ENCODE results near the gene GALNT16. TPM values are rescaled to one million over a fixed set of nuclear protein-coding genes. Genes with fewer than 3 reads are reported as not detected.
"Not testable (repeated sequence)": the region's sequence is repeated elsewhere in the genome, so short reads cannot be mapped to it uniquely, and the experiment has no call there.

The GALNT16 gene
- total RNA-seq, 3 donors from 2014 or later: 0.87 to 6.4 (median 1.8) TPM

DNA sequence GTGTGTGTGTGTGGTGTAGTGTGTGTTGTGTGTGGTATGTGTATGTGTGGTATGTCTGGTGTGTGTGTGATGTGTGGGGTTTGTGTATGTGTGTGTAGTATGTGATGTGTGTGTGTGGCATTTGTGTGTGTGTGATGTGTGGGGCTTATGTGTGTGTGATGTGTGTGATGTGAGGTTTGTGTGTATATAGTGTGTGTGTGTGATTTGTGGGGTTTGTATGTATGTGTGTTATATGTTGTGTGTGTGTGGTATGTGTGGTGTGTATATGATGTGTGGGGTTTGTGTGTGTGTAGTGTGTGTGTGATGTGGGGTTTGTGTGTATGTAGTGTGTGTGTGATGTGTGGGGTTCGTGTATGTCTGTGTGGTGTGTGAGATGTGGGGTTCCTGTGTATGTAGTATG lies 9.4 kb downstream of the GALNT16 start:
- intact Hi-C loops (cut with DNase I, micrococcal nuclease): no loop called here
- H3K4me3 ChIP-seq: no peak overlapping the region
- DNase-seq (no peak), ATAC-seq (no peak)
- no peaks in the 10 kb centered on the region for H3K4me1 ChIP-seq (ENCODE audit: low read depth)
- H3K9me3 ChIP-seq: no peaks in the 10 kb centered on the region
- no peaks in the 10 kb centered on the region for H3K36me3 ChIP-seq (ENCODE audit: low read depth)
- TF ChIP-seq, protein P1, sequence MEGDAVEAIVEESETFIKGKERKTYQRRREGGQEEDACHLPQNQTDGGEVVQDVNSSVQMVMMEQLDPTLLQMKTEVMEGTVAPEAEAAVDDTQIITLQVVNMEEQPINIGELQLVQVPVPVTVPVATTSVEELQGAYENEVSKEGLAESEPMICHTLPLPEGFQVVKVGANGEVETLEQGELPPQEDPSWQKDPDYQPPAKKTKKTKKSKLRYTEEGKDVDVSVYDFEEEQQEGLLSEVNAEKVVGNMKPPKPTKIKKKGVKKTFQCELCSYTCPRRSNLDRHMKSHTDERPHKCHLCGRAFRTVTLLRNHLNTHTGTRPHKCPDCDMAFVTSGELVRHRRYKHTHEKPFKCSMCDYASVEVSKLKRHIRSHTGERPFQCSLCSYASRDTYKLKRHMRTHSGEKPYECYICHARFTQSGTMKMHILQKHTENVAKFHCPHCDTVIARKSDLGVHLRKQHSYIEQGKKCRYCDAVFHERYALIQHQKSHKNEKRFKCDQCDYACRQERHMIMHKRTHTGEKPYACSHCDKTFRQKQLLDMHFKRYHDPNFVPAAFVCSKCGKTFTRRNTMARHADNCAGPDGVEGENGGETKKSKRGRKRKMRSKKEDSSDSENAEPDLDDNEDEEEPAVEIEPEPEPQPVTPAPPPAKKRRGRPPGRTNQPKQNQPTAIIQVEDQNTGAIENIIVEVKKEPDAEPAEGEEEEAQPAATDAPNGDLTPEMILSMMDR (IDR thresholded peaks at IDR 0.05): no peak

GRCh38 chr14:69270097-69270496 lies 10.1 kb downstream of the GALNT16 start:
- TF ChIP-seq, protein P1 (IDR thresholded peaks at IDR 0.05): no peak
- intact Hi-C loops (cut with DNase I, micrococcal nuclease): no loop called here
- Histone ChIP-seq H3K4me1 (ENCODE audit: low read depth) (no peaks in the 10 kb centered on the region), H3K36me3 (ENCODE audit: low read depth) (no peaks in the 10 kb centered on the region), H3K4me3 (no peak overlapping the region), H3K9me3 (no peaks in the 10 kb centered on the region)
- no peak for DNase-seq
- ATAC-seq: no peak

DNA sequence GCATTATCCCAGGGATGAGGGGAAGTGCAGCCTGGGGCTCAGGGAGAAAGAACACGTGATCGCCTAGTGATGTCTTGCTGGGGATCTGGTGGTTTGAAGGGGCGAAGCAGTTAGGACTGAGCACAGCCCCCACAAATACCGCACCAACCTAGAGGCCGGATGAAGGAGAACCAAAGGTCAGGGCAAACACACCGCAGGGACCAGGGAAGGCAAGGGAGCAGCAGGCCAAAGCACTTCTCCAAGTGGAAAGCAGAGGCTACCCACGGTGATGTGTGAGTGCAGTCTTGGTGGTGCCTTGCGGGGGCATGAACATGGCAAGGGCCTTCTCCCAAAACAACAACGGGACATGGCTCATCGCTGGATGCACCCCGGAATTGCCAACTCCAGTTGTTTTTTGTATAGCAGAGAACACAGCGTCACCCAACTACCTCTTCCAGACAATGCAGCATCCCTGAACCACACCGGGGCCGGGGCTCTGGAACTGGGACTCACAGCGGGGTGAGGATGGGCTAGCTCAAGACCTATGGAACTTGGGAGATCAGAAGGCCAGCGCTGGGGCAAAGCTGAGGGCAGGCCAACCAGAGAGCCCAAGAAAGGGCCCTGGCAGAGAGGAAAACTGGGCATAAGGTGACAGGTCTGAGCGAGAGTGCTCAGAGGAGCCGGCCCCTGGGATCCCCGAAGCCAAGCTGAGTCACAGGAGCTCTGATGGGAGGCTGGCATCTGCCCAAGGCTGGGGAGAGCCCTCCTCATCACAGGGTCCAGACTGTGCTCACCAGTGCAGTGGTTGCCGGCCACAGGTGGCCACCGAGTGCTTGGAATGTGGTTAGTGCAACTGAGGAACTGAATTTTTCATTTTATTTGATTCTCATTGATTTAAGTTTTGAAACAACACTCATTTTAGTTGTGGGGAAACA lies 11.1 kb downstream of the GALNT16 start:
- intact Hi-C loops (cut with DNase I, micrococcal nuclease): no loop called here
- Histone ChIP-seq H3K9me3 (no peaks in the 10 kb centered on the region), H3K4me1 (ENCODE audit: low read depth) (no peaks in the 10 kb centered on the region), H3K36me3 (ENCODE audit: low read depth) (no peaks in the 10 kb centered on the region), H3K4me3 (no peak overlapping the region)
- TF ChIP-seq, protein P1 (IDR thresholded peaks at IDR 0.05): no peak
- ATAC-seq (no peak), DNase-seq (no peak)

- no peaks in the 10 kb centered on the region for H3K9me3 ChIP-seq
- TF ChIP-seq, protein P1 (IDR thresholded peaks at IDR 0.05): no peak
- ATAC-seq: no peak
- H3K36me3 ChIP-seq (ENCODE audit: low read depth): no peaks in the 10 kb centered on the region
- H3K4me1 ChIP-seq (ENCODE audit: low read depth): no peaks in the 10 kb centered on the region
- DNase-seq: no peak
- intact Hi-C loops (cut with DNase I, micrococcal nuclease): no loop called here
- H3K4me3 ChIP-seq: no peak overlapping the region
These were observed 14.4 kb downstream of the GALNT16 start for GRCh38 chr14:69274321-69274720.

- intact Hi-C loops (cut with DNase I, micrococcal nuclease): no loop called here
- ATAC-seq (no peak), DNase-seq (no peak)
- Histone ChIP-seq H3K36me3 (ENCODE audit: low read depth) (no peaks in the 10 kb centered on the region), H3K4me3 (no peak overlapping the region), H3K4me1 (ENCODE audit: low read depth) (no peaks in the 10 kb centered on the region), H3K9me3 (no peaks in the 10 kb centered on the region)
- TF ChIP-seq, protein P1 (IDR thresholded peaks at IDR 0.05): no peak
These were observed 15.4 kb downstream of the GALNT16 start for GRCh38 chr14:69275331-69275730.

GRCh38 chr14:69277356-69277755 lies 17.4 kb downstream of the GALNT16 start:
- H3K9me3 ChIP-seq; H3K36me3 ChIP-seq (ENCODE audit: low read depth); intact Hi-C loops (cut with DNase I, micrococcal nuclease); H3K4me1 ChIP-seq (ENCODE audit: low read depth); ATAC-seq; H3K4me3 ChIP-seq; DNase-seq: not testable (repeated sequence)
